ENCODE results near the gene TJAP1.

Gene TJAP1

GRCh38 chr6:43541774-43542471, 64.6 kb downstream of the TJAP1 start:
- TF ChIP-seq CTCF (IDR thresholded peaks at IDR 0.05; ENCODE audit: low read depth, low read length) = no peak
- H3K4me3 ChIP-seq (ENCODE audit: low read depth, low read length) = no peak overlapping the region
- peaks cover 96% of the 10 kb centered on the region for H3K36me3 ChIP-seq
- no peak for DNase-seq
- H3K27ac ChIP-seq = no peak overlapping the region
- H3K27me3 ChIP-seq (ENCODE audit: insufficient read depth, low read depth, severe bottlenecking) = no peaks in the 10 kb centered on the region
- no peaks in the 10 kb centered on the region for H3K9me3 ChIP-seq (ENCODE audit: severe bottlenecking)

- Histone ChIP-seq H3K36me3 (peaks cover 99% of the 10 kb centered on the region), H3K4me3 (ENCODE audit: low read depth, low read length) (no peak overlapping the region), H3K27ac (no peak overlapping the region), H3K27me3 (ENCODE audit: insufficient read depth, low read depth, severe bottlenecking) (no peaks in the 10 kb centered on the region), H3K9me3 (ENCODE audit: severe bottlenecking) (no peaks in the 10 kb centered on the region)
- no peak for DNase-seq
- no peak for TF ChIP-seq CTCF (IDR thresholded peaks at IDR 0.05; ENCODE audit: low read depth, low read length)
Observed at GRCh38 chr6:43544461-43544860, 67.1 kb downstream of the TJAP1 start.

GRCh38 chr6:43547222-43547621, 69.9 kb downstream of the TJAP1 start:
- no peak for DNase-seq
- TF ChIP-seq CTCF (IDR thresholded peaks at IDR 0.05; ENCODE audit: low read depth, low read length) = no peak
- H3K36me3 ChIP-seq = peaks cover 100% of the 10 kb centered on the region

More at GRCh38 chr6:43547222-43547621, 69.9 kb downstream of the TJAP1 start:
- no peaks in the 10 kb centered on the region for H3K9me3 ChIP-seq (ENCODE audit: severe bottlenecking)
- H3K4me3 ChIP-seq (ENCODE audit: low read depth, low read length) = no peak overlapping the region
- H3K27ac ChIP-seq = no peak overlapping the region
- H3K27me3 ChIP-seq (ENCODE audit: insufficient read depth, low read depth, severe bottlenecking) = no peaks in the 10 kb centered on the region

Data from WERI-Rb-1 (cell line).